ENCODE data around the gene LRRFIP2. TPM values are rescaled to one million over a fixed set of nuclear protein-coding genes. Genes with fewer than 3 reads are reported as not detected.
"Not testable (repeated sequence)": the region's sequence is repeated elsewhere in the genome, so short reads cannot be mapped to it uniquely, and the experiment has no call there.

LRRFIP2 gene
- total RNA-seq, 2 donors from 2014 or later = 17.3 to 41.0 TPM

- peaks cover 4 to 21% of the 10 kb centered on the region in 2 donors for H3K36me3 Mint-ChIP-seq
- no peaks in the 10 kb centered on the region for H3K9me3 Mint-ChIP-seq
- peak; percentile 68 to 87 for ATAC-seq
- DNase-seq (ENCODE audit: low spot score in 2 of 2) = no peak
- peak overlapping the region; percentile 71 to 92 for H3K27ac Mint-ChIP-seq
These were observed 11.7 kb downstream of the LRRFIP2 start for GRCh38 chr3:37162501-37163245.

- ATAC-seq (no peak), DNase-seq (ENCODE audit: low spot score in 2 of 2) (no peak)
- Mint-ChIP-seq H3K36me3 (peaks cover 4 to 21% of the 10 kb centered on the region in 2 donors), H3K9me3 (no peaks in the 10 kb centered on the region), H3K27ac (peak overlapping the region; percentile 61 to 71)
These were observed 13.0 kb downstream of the LRRFIP2 start for GRCh38 chr3:37161351-37161750.

GRCh38 chr3:37155782-37156181 is 18.6 kb downstream of the LRRFIP2 start:
- no peak overlapping the region for H3K27ac Mint-ChIP-seq
- peaks cover 4 to 12% of the 10 kb centered on the region in 2 donors for H3K36me3 Mint-ChIP-seq
- DNase-seq (ENCODE audit: low spot score in 2 of 2) (no peak), ATAC-seq (no peak)
- no peaks in the 10 kb centered on the region for H3K9me3 Mint-ChIP-seq

- ATAC-seq = no peak
- Mint-ChIP-seq H3K27ac (no peak overlapping the region), H3K9me3 (no peaks in the 10 kb centered on the region), H3K36me3 (peaks cover 0 to 7% of the 10 kb centered on the region in 2 donors)
- no peak for DNase-seq (ENCODE audit: low spot score in 2 of 2)
These were observed 19.6 kb downstream of the LRRFIP2 start for GRCh38 chr3:37154668-37155314.

GRCh38 chr3:37150621-37151020 is 23.8 kb downstream of the LRRFIP2 start:
- no peak for ATAC-seq
- no peak overlapping the region for H3K27ac Mint-ChIP-seq
- peaks cover 6 to 9% of the 10 kb centered on the region in 2 donors for H3K36me3 Mint-ChIP-seq
- DNase-seq (ENCODE audit: low spot score in 2 of 2) = no peak
- H3K9me3 Mint-ChIP-seq = no peaks in the 10 kb centered on the region

GRCh38 chr3:37149257-37149656 is 25.1 kb downstream of the LRRFIP2 start:
- DNase-seq (ENCODE audit: low spot score in 2 of 2) (no peak), ATAC-seq (no peak)
- Mint-ChIP-seq H3K9me3 (no peaks in the 10 kb centered on the region), H3K36me3 (peaks cover 6 to 9% of the 10 kb centered on the region in 2 donors), H3K27ac (no peak overlapping the region)

- H3K27ac Mint-ChIP-seq = no peak overlapping the region
- ATAC-seq (no peak), DNase-seq (ENCODE audit: low spot score in 2 of 2) (no peak)
- peaks cover 8 to 12% of the 10 kb centered on the region in 2 donors for H3K36me3 Mint-ChIP-seq
- H3K9me3 Mint-ChIP-seq = no peaks in the 10 kb centered on the region
These were observed 26.2 kb downstream of the LRRFIP2 start for GRCh38 chr3:37148208-37148607.

- ATAC-seq (no peak), DNase-seq (ENCODE audit: low spot score in 2 of 2) (no peak)
- Mint-ChIP-seq H3K9me3 (peaks cover 0 to 3% of the 10 kb centered on the region in 2 donors), H3K27ac (no peak overlapping the region), H3K36me3 (peaks cover 14 to 17% of the 10 kb centered on the region in 2 donors)
These were observed 26.7 kb downstream of the LRRFIP2 start for GRCh38 chr3:37147666-37148065.

GRCh38 chr3:37146927-37147326 is 27.5 kb downstream of the LRRFIP2 start:
- not testable (repeated sequence) for ATAC-seq; DNase-seq (ENCODE audit: low spot score in 2 of 2); H3K9me3 Mint-ChIP-seq; H3K27ac Mint-ChIP-seq
- peaks cover 15 to 18% of the 10 kb centered on the region in 2 donors for H3K36me3 Mint-ChIP-seq

- Mint-ChIP-seq H3K36me3 (peaks cover 15 to 18% of the 10 kb centered on the region in 2 donors), H3K9me3 (peaks cover 0 to 3% of the 10 kb centered on the region in 2 donors), H3K27ac (no peak overlapping the region)
- no peak for DNase-seq (ENCODE audit: low spot score in 2 of 2)
- ATAC-seq = no peak
These were observed 28.8 kb downstream of the LRRFIP2 start for GRCh38 chr3:37145611-37146010.

GRCh38 chr3:37144806-37145205 is 29.6 kb downstream of the LRRFIP2 start:
- H3K9me3 Mint-ChIP-seq = peaks cover 0 to 3% of the 10 kb centered on the region in 2 donors
- ATAC-seq = no peak
- no peak for DNase-seq (ENCODE audit: low spot score in 2 of 2)
- peaks cover 15 to 18% of the 10 kb centered on the region in 2 donors for H3K36me3 Mint-ChIP-seq
- H3K27ac Mint-ChIP-seq = no peak overlapping the region

GRCh38 chr3:37143821-37144220 is 30.6 kb downstream of the LRRFIP2 start:
- no peak for DNase-seq (ENCODE audit: low spot score in 2 of 2)
- H3K9me3 Mint-ChIP-seq = peaks cover 0 to 3% of the 10 kb centered on the region in 2 donors
- H3K27ac Mint-ChIP-seq = no peak overlapping the region
- H3K36me3 Mint-ChIP-seq = peaks cover 15 to 18% of the 10 kb centered on the region in 2 donors
- no peak for ATAC-seq

GRCh38 chr3:37141676-37142075 is 32.7 kb downstream of the LRRFIP2 start:
- ATAC-seq = no peak
- peaks cover 13 to 15% of the 10 kb centered on the region in 2 donors for H3K36me3 Mint-ChIP-seq

GRCh38 chr3:37140899-37141541 is 33.4 kb downstream of the LRRFIP2 start:
- DNase-seq (ENCODE audit: low spot score in 2 of 2) = no peak
- Mint-ChIP-seq H3K36me3 (peaks cover 8 to 9% of the 10 kb centered on the region in 2 donors), H3K27ac (no peak overlapping the region), H3K9me3 (peaks cover 0 to 3% of the 10 kb centered on the region in 2 donors)
- ATAC-seq = no peak

More at GRCh38 chr3:37141676-37142075, 32.7 kb downstream of the LRRFIP2 start:
- DNase-seq (ENCODE audit: low spot score in 2 of 2) = no peak
- Mint-ChIP-seq H3K9me3 (peaks cover 0 to 3% of the 10 kb centered on the region in 2 donors), H3K27ac (no peak overlapping the region)

- DNase-seq (ENCODE audit: low spot score in 2 of 2) (no peak), ATAC-seq (peak; percentile 61 to 95)
- Mint-ChIP-seq H3K36me3 (peaks cover 8 to 9% of the 10 kb centered on the region in 2 donors), H3K9me3 (peaks cover 0 to 3% of the 10 kb centered on the region in 2 donors), H3K27ac (no peak overlapping the region)
These were observed 34.8 kb downstream of the LRRFIP2 start for GRCh38 chr3:37139567-37140052.

GRCh38 chr3:37138816-37139215 is 35.6 kb downstream of the LRRFIP2 start:
- Mint-ChIP-seq H3K36me3 (peaks cover 8 to 9% of the 10 kb centered on the region in 2 donors), H3K27ac (no peak overlapping the region), H3K9me3 (peaks cover 0 to 3% of the 10 kb centered on the region in 2 donors)
- DNase-seq (ENCODE audit: low spot score in 2 of 2) (no peak), ATAC-seq (no peak)

- no peaks in the 10 kb centered on the region for H3K36me3 Mint-ChIP-seq
- DNase-seq (ENCODE audit: low spot score in 2 of 2) = no peak
- H3K27ac Mint-ChIP-seq = no peak overlapping the region
- H3K9me3 Mint-ChIP-seq = no peaks in the 10 kb centered on the region
- no peak for ATAC-seq
These were observed 36.9 kb downstream of the LRRFIP2 start for GRCh38 chr3:37137516-37137915.
